ENCODE measurements around the gene MYO3B. TPM values are rescaled to one million over a fixed set of nuclear protein-coding genes. Genes with fewer than 3 reads are reported as not detected.

Gene MYO3B
- total RNA-seq, 1 experiment from 2014 or later = 0.63 TPM

DNA sequence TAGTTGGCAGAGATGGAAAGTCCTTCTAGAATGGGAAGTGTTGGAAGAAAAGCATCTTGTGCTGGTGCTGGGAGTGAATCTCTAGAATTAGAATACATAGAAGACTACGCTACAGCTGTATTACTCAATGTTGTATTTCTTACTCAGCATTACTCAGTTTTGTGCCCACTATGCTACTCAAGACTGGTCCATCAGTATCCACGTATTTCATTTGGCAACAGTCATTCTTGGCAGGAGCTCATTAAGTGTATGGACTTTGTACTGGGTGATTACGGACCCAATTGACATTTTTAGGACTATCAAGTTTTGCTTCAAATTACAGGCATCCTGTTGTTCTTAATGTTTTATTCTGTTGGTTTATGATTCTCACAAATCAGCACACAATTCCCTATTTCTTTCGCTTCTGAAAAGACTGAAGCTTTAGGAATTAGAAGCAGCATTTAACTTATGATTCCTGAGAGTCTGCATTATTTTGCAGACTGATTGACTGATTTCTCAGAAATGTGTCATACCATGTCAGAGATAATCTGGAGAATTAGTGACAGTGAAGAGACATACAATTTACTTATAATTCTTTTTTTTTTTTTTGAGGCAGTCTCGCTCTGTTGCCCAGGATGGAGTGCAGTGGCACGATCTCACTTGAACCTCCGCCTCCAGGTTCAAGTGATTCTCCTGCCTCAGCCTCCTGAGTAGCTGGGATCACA is 136.9 kb downstream of the MYO3B start:
- Histone ChIP-seq H3K9ac (ENCODE audit: extremely low read depth, insufficient read length, low read length) (no peak overlapping the region), H3K4ac (ENCODE audit: low read depth, low read length) (no peak overlapping the region), H4K91ac (ENCODE audit: insufficient read length, low read depth, low read length) (no peak overlapping the region), H3K4me1 (ENCODE audit: insufficient read depth, low read length) (no peaks in the 10 kb centered on the region), H3K14ac (ENCODE audit: insufficient read depth, low read length) (no peak overlapping the region), H4K5ac (ENCODE audit: insufficient read length, low read depth, low read length) (no peak overlapping the region), H2AK5ac (ENCODE audit: insufficient read length, low read length) (no peak overlapping the region), H3K9me3 (ENCODE audit: control insufficient read depth, low read depth, low read length) (no peaks in the 10 kb centered on the region), H2BK120ac (ENCODE audit: low read depth, low read length, poor library complexity, severe bottlenecking) (no peak overlapping the region), H2BK20ac (ENCODE audit: low read depth, low read length, poor library complexity, severe bottlenecking) (no peak overlapping the region), H4K20me1 (ENCODE audit: control insufficient read depth, insufficient read depth, insufficient read length) (no peaks in the 10 kb centered on the region), H3K27ac (ENCODE audit: insufficient read length, low read depth, low read length) (no peak overlapping the region), H3K23ac (ENCODE audit: insufficient read length, low read depth, low read length) (no peak overlapping the region), H2BK5ac (ENCODE audit: insufficient read length, low read length) (no peak overlapping the region), H4K8ac (replicated peaks; ENCODE audit: insufficient read length, low read depth, low read length) (no peak overlapping the region), H3K79me2 (ENCODE audit: insufficient read depth, low read length) (no peaks in the 10 kb centered on the region), H2BK12ac (ENCODE audit: insufficient read length, low read depth, low read length) (no peak overlapping the region), H3K4me2 (ENCODE audit: insufficient read depth, insufficient read length, low read length) (no peak overlapping the region), H3T11ph (ENCODE audit: low read length) (no peak overlapping the region), H3K23me2 (ENCODE audit: insufficient read length, low read depth, low read length, poor library complexity, severe bottlenecking) (no peaks in the 10 kb centered on the region), H2AFZ (ENCODE audit: low read length) (no peak overlapping the region), H2BK15ac (ENCODE audit: low read depth, low read length) (no peak overlapping the region), H3K56ac (ENCODE audit: insufficient read length, low read depth, low read length) (no peak overlapping the region), H3K18ac (ENCODE audit: insufficient read length, low read depth, low read length) (no peak overlapping the region), H3K27me3 (ENCODE audit: insufficient read depth, low read length) (no peaks in the 10 kb centered on the region), H3K79me1 (ENCODE audit: insufficient read depth, low read depth, low read length, poor library complexity, severe bottlenecking) (no peaks in the 10 kb centered on the region)
- Mint-ChIP-seq H3K27ac (no peak overlapping the region), H3K36me3 (ENCODE audit: insufficient read depth in 1 of 3, low read depth in 3 of 3) (peaks cover 5 to 15% (median 9%) of the 10 kb centered on the region in 3 experiments; a peak in 6 of 7 replicates), H3K4me1 (peaks cover 3 to 8% of the 10 kb centered on the region in 2 experiments; a peak in 3 of 4 replicates), H3K4me3 (no peak overlapping the region), H3K9me3 (peaks cover 12 to 15% of the 10 kb centered on the region in 2 experiments), H3K27me3 (ENCODE audit: low read depth) (no peaks in the 10 kb centered on the region; the same call in 1 of the 2 replicates)
- TF ChIP-seq, protein P1, sequence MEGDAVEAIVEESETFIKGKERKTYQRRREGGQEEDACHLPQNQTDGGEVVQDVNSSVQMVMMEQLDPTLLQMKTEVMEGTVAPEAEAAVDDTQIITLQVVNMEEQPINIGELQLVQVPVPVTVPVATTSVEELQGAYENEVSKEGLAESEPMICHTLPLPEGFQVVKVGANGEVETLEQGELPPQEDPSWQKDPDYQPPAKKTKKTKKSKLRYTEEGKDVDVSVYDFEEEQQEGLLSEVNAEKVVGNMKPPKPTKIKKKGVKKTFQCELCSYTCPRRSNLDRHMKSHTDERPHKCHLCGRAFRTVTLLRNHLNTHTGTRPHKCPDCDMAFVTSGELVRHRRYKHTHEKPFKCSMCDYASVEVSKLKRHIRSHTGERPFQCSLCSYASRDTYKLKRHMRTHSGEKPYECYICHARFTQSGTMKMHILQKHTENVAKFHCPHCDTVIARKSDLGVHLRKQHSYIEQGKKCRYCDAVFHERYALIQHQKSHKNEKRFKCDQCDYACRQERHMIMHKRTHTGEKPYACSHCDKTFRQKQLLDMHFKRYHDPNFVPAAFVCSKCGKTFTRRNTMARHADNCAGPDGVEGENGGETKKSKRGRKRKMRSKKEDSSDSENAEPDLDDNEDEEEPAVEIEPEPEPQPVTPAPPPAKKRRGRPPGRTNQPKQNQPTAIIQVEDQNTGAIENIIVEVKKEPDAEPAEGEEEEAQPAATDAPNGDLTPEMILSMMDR (conservative IDR thresholded peaks at IDR 0.05) = no peak
- WGBS (ENCODE audit: extremely low coverage, insufficient read length, low lambda C conversion rate) = no CpG with 5 or more reads among the region's 7 CpGs
- DNase-seq = no peak

Measured in H9 (cell line).